CD4-positive, alpha-beta T cell treated with Interleukin-2 at 100 ng/mL for 4 hours (primary cell): ENCODE measurements around the gene EMP1.

Experiments
- DNase-seq: peaks from one replicate; pipeline ENCODE4 v3.0.0-alpha.2; 2020; ENCODE audit warnings: low spot score

EMP1 gene

DNA sequence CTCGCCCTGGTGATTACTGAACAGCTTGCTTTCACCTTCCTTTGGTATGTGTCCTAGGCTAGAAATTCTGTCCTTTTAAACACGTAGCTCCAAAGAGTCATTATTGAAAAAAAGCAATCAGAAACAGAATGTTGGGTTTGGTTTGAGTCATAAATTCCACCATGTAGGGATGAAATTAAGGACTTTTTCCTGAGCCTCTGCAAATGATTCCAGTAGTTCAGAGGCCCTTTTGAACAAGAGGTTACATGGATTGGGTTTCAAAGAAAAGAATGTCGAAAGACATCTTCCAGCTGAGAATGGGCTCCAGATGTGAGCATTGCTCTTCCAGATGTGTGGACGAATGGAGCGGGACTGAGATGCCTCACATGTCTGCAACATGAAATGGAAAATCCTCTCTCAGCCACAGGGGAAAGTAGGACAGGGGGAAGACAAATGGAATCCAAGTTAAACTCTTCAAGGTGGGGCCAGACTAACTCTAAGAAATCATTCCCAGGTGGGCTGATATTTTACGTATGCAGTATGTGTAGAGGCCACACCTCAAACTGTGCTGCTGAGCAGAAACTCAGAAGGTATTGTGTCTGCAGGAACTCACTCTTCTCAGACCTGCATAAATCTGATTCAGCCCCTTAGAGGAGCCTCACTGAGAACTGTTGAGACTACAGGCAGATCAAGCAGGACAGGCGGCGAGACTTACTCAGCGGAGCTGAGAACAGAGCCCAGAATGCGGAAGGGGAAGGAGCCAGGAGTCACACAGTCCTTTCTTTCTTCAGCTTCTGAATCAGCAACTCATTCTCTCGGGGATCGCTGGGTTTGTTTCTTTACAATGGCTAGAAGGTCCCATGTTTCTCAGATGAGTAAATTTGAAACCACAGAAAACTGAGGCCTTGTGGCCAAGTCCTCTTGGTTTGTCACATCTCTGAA is 23.3 kb upstream of the EMP1 start:
- peak; percentile 49 for DNase-seq

DNA sequence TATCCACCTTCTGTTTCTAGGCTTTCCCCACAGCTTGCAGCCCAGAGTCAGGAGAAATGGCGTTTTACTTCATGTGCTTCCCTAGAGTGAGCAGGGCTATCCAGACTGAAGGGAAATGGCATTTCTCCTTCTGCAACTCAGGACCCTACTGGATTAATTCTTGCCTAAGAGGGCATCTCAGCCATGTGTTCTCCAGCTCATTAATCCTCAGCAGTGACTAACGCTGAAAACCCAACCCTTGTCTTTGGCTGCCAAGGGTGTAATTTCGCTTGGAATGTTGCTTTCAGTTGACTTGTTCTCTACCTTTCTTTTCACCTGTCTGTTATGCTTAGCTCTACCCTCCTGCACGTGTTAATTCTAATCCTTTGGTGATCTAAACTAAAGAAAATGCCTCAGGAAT is 21.0 kb upstream of the EMP1 start:
- no peak for DNase-seq

DNA sequence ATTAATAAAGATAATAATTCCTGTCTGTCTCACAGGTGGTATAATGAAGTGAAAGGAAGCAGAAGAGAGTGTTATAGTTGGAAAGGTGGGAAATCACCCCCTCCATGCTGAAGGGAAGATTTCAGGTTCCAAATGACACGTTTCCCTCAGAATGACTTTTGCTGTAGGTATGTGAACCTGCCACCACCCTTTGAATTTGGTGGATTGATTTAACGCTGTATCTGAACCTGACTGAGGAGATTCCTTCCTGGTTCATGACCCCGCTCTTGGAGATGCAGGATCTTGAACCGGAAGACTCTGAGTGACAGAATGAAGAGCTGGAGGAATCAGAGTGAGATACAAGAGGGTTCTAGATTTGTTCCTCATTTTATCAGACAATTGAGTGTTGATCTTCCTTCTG is 20.3 kb upstream of the EMP1 start:
- DNase-seq, result no peak

DNA sequence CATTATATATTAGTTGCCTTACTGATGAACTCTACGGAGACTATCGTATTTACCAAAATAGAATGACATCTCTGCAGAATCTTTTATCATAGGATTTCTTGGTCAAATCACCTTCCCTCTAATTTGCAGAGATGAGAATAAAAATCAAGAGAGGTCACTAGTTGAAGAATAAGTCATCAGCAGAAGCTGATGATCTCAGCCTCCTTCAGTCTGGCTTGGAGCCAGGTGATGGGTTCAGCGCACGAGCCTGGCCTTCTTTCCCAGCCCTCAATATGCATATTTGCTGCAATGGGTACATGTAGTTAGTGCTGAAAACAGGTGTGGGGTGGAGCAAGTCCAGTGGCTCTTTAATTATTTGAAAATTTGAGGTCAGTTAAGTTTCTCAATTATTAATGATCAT is 19.2 kb upstream of the EMP1 start:
- DNase-seq, result no peak

DNA sequence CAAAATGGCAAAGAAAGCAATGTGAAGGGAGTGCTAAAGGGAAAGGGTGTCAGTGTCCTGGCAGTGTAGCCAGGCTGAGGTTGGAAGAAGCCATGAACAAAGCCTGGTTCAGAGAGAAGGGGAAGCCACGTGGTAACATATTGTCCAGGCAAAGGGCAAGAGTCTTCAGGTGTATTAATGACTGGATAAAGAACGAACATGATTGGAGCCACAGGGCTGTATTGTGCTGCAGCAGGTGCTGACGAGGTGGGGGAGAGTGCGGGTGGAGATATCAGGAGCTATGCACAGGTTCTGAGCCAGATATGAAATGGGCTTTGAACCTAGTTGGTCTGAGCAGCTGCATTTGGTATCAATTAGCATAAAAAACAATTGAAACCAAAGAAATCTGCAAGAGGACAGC is 18.6 kb upstream of the EMP1 start:
- DNase-seq, result no peak

DNA sequence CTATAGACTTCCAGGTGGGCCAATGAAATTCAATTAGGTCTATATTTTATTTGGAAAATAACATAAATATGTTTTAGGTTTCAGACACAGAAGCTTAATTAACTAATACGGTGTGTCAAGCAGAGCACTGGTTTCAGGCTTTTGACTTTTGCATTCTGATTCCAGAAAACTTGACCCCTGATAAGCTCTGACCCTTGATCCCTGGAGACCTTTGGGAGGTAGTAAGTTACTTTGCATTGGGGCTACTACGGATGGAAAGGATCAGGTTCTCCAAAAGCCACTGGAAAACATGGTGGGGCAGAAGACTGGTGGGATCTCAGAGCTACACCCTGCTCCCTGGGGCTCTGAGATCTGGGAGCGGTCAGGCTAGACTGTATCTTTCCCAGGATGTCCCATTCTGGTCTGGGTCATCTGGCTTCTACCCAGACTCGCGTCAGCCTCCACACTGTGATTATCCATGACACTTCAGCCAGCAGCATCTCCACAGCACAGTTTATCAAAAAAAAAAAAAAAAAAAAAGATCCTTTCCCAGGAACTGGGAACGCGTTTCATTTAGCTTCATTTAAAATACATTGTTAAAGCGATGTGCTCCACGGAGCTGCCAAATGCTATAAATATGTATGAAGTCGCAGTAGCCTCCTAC is 17.8 kb upstream of the EMP1 start:
- no peak for DNase-seq

DNA sequence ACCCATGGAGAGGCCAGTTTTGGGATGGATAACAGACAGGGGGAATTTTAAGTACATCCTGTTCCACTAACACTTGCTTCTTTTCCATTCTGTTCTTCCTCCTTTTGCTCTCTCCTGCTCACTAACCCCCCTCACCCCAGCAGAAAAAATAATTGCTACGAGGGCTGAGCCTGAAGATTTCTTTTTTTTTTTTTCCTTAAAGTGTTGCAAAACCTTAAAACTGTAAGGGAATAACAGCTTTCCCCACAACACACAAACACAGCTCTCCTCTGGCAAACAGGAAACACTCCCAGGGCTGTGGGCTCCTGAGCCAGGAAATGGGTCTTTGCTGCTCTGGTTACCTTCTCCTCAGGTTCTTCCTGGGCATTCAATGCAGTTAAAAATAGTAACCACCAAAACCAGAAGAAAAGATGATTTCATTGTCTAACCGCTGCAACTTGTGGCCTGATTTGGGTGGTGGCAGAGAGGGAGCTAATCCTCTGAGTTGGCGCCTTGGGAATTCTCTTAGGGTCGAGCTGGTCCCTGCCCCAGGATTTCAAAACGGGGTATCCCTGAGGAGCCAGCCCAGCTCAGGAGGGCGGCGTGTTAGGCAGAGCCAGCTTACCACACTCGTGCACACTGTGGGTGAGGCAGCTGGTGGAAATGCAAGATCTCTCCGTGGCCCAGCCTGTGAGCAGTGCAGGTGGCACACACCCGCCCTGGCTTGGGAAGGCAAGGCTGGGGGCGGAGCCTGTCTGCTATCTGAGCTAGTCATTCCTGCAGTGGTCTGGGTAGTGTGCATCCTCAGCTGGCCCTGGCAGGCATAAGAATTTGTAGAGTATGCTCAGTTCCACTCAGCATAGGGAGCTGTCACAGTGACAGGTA is 17.1 kb upstream of the EMP1 start:
- DNase-seq, result peak; percentile 65

DNA sequence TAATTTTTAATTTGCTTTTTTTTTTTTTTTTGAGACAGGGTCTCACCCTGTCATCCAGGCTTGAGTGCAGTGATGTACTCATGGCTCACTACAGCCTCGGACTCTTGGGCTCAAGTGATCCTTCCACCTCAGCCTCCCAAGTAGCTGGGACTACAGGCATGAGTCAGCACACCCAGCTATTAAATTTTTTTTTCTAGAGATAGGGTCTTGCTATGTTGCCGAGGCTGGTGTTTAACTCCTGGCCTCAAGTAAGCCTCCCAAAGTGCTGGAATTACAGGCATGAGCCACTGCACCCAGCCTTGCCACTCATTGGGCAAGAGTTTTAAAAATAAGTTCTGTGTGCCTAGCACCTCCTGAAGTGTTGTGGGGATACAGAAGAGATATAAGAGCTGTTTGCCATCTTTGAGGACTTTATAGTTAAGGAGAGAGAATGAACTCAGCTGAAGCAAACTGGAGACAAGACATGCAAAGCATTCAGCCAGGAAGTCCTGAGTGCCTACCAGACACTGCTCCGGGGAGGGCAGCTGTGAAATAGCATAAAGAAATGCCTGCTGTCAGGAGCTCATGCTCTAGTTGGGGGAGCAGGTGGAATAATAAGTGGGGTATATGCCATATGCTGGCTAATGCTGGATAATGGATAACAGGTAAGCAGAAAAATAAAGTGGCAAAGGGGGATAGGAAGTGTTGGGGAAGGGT is 15.0 kb upstream of the EMP1 start:
- no peak for DNase-seq

DNA sequence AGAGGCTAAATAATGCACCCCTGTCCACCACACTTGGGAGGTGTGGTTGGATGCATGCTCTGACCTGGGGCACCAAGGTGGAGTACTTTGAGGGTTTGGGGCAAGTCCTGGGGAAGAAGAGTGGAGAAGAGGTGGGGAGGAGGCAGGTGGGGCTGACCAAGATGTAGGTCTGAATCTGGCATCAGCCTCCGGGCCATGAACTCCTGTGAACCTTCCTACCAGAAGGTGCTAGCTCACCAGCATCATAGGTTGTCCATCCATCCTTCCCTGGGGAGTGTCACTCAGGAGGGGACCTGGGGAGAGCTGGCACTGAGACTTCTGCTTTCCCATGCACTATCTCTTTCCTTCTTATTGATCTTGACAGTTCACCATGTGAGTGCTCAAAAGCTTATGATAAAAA is 13.6 kb upstream of the EMP1 start:
- DNase-seq, result no peak

DNA sequence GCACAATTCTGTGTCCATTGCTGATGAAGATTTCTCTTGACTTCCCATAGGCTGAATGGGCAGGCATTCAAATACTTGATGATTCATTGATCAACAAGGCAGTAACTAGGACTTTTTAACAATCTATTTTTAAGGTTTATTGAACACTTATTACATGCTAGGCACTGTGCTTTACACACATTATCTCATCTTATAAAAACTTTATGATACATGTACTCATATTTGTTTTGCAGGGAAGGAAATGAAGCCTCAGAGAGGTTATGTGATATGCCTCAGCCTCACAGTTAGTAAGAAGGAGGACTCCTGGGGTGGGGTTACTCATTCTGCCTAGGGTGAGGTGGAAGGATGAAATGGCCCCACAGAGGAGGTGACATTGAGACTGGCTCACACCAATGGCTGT is 12.9 kb upstream of the EMP1 start:
- peak; percentile 21 for DNase-seq

DNA sequence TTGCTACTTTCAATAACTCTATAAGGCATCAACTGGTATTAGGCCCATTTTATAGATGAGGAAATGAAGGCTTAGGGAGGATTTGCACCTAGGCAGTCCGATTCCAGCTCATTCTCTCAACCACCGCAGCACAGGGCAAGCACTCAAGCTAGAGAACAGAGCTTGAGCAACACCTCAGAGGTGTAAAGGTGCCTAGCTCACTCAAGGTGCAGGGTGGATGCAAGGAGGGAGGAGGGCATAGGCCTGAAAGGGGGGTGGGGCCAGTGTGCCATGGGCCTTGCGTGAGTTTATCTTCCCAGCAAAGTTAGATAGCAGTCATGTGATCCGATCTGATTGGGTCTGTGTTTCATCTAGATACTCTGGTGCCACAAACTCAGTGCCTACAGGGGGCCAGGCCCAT is 10.2 kb upstream of the EMP1 start:
- no peak for DNase-seq

DNA sequence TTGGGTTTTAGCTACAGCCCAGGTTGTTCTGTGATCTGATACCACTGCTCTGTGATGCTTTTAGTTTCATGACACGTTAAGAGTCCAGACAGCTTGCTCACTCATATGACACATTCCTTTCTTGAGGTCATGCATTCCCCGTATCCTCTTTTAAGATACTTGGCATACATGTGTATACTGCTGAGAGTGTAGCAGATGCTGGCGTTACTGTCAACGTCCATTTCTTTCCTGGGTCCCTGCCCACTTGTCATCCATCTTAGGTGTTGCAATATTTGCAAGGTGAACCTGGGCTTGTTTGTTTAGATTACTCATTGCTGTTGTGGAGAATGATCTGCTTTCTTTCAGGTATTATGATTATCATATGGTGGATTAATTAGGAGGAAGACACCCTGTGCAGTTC is 9.1 kb upstream of the EMP1 start:
- no peak for DNase-seq

DNA sequence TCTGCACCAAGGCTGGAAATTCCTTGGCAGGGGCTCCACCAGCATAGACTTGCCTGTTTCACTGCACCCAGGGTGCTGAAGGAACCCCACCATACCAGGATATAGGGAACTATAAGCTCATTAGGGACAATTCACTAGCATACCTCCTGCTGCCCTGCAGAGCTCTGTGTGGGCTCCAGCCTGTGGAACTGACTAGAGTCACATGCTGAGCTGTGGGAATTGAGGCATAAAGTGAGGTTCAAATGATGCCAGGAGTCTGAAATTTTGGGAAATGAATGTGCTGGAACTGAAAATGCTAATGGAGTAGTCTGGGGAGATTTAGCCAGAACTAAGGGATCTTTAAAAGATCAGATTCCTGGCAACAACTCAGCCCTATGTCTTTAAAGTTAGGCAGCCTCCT is 7.3 kb upstream of the EMP1 start:
- no peak for DNase-seq

DNA sequence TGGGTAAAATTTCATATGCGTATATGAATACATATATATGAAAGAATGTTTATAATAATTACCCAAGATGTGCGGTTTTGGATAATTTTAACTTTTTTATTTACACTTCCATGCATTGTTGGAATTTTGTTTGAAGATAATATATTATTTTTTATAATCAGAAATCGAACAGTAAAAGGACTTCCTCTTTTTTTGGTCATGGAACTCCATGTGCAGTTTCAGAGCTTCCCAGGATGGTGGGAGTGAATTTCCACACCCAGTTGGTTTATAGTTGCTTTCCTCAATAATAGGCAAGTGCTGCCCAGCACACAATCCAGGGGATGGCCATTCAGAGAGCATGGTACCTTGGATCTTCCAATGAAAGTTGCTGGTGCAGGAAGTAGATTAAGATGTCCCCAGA is 6.3 kb upstream of the EMP1 start:
- no peak for DNase-seq

DNA sequence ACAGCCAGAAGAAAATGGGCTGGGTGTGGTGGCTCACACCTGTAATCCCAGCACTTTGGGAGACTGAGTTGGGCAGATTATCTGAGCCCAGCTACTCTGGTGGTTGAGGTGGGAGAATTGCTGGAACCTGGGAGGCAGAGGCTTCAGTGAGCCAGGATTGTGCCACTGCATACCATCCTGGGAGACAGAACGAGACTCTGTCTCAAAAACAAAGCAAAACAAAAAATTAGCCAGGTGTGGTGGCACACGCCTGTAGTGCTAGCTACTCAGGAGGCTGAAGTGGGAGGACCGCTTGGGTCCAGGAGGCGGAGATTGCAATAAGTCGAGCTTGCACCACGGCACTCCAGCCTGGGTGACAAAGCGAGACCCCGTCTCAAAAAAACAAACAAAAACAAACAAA is 3.8 kb upstream of the EMP1 start:
- no peak for DNase-seq

DNA sequence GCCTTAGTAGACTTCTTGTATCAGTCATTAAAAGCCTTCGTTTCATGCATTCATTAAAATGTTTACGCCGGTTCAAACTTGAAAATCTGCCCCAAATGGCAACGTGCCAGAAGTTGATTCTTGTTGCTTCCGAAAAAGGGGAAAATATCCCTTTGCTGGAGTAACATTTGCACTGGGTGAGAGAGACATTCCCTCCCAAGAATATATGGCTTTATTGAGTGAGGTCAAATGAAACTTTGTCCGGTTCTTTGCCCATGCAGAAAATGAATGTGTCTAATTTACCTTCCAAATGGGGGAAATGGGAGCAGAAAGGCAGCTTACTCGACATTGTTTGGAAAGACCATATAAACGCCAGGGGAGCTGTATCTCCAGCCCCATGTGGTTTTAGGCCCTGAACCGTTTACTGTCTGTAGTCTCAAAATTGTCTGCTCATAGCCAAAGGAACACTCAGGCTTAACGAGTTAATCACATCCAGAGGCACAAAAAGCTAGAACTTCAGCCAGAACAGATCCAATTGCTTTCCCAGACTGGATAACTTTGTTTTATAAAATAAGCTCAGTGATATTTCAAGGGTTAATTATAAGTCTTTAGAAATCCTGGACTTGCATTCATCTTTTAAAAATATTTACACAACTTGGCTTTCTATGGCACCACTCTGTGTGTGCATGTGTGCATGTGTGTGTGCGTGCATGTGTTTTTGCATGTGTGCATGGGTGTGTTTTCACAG is 2.9 kb upstream of the EMP1 start:
- no peak for DNase-seq

DNA sequence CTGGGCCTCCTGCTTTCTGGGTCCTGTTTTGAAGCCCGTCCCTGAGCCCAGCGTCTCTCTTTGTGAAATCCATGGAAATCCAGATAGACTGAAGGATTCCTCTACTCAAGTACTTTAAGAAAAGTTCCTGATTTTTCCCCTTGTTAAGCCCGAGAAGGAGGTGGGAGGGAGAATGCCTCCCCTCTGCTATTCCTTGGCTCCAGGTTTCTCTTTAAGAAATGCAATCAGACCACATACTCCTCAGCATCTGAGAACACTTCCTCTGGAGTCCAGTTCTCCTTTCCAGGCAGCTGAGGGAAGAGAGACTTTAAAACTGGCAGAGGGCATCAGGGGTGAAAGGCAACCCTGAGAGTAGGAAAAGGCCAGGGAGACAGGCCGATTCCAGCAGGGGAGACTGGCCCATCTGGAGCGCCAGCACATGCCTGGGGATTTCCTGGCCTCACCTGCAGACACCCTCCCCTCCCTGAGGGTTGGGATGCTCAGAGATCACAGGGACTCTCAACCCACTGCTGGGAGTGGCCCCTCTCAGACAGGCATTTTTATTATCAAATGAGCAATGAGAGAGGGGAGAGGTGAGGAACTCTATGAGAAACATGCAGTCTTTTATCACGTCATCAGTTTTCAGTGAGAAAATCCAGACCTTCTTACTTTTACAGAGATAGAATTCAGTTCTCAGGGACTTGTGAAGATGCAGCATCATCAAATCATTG is 2.0 kb upstream of the EMP1 start:
- DNase-seq, result no peak

DNA sequence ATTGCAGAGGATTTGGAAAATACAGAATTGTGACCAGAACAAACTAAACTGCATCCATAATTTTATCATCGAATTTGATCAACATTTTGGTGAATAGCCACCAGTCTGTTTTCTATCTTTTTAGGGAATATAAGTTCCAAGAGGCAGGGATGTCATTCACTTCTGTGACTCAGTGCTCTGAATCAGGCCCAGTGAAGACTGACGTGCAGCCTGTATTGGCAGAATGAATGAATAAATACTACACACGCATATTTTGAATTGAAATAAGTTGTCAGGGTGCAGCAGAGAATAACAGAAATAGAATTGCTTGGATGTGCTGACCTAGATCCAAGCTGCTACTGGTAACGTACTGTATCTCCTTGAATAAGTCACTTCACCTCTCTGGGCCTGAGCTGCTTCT is 1.3 kb upstream of the EMP1 start:
- no peak for DNase-seq

DNA sequence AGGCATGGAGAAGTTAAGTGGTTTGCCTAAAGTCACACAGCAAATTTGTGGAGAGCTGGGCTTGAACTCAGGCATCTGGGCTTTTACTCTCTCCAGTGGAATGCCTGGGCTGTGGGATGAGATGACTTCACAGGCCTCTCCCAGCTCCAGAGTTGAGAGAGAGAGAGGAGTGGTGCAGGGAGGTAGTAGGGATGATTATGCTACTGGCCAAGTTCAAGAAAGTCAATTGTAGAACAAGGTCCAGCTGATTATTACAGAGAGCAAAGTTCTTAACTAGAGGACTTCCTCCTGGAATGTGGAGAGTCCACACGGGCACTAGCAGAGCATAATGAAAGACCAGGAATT is 769 bp upstream of the EMP1 start:
- no peak for DNase-seq

DNA sequence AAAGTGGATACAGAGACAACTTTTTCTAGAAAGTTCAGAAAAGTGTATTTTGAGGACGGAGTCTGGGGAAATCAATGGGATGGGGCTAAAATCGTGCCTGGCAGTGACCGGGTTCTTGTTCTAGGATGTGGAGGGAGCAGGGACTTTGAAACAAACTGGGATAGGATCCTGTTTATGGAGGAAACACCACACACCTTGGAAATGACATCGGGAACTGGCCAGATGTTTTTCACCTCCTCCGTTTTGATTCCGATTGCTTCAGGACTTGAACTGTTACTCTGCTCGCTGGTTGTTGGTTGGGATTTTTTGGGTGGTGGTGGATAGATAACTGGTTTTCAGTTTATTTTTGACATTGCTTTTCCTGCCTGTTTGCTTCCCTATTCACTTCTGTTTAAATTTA is 506 bp downstream of the EMP1 start:
- DNase-seq, result no peak

DNA sequence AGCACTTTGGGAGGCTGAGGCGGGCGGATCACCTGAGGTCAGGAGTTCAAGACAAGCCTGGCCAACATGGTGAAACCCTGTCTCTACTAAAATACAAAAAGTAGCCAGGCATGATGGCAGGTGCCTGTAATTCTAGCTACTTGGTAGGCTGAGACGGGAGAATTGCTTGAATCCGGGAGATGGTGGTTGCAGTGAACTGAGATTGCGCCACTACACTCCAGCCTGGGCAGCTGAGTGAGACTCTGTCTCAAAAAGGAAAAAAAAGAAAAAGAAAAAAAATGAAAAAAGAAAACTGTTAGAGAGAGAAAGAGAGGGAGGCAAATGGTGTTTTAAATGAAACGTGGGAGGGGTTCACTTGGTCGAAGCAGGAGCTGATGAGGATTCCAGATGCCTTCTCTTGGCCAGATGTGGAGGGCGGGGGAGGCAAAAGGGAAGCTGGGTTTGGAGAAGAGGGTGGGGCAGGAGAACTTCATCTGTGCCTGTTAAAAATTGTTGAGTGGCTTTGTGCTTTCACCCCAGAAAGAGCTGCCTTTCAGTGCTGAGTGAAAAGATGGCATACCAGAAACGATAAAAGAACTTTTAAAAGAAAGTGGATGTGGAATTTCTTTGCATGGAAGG is 1.1 kb downstream of the EMP1 start:
- no peak for DNase-seq
